Measurements from ENCODE around the gene BORCS6.

DNA sequence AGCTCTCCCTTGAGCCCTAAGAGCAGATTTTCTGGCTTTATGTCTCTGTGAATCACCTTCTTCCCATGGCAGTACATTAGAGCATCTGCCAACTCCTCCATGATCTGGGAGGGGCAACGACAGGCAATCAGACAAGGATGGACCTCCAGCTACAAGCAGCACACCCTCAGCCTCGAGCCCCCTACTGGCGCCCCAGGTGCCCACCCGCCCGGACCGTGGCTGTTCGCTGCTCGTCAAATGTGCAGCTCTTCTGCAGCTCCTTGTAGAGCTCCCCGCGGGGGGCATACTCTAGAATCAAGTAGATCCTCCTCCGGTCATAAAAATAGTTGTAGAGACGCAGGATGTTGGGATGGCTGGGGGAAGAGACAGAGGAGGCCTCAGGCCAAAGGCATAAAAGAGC lies 16.6 kb upstream of the BORCS6 start:
- TF ChIP-seq, protein P1, sequence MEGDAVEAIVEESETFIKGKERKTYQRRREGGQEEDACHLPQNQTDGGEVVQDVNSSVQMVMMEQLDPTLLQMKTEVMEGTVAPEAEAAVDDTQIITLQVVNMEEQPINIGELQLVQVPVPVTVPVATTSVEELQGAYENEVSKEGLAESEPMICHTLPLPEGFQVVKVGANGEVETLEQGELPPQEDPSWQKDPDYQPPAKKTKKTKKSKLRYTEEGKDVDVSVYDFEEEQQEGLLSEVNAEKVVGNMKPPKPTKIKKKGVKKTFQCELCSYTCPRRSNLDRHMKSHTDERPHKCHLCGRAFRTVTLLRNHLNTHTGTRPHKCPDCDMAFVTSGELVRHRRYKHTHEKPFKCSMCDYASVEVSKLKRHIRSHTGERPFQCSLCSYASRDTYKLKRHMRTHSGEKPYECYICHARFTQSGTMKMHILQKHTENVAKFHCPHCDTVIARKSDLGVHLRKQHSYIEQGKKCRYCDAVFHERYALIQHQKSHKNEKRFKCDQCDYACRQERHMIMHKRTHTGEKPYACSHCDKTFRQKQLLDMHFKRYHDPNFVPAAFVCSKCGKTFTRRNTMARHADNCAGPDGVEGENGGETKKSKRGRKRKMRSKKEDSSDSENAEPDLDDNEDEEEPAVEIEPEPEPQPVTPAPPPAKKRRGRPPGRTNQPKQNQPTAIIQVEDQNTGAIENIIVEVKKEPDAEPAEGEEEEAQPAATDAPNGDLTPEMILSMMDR (conservative IDR thresholded peaks at IDR 0.05; ENCODE audit: low read depth, low read length) = no peak
- no peak for TF ChIP-seq EZH2phosphoT487 (IDR thresholded peaks at IDR 0.05; ENCODE audit: borderline replicate concordance, low read length)
- TF ChIP-seq EZH2 (IDR thresholded peaks at IDR 0.05; ENCODE audit: low read length, unreplicated experiment) = no peak

Measured in PC-3 (cell line).